IMR-90 (cell line): Measurements from ENCODE around the gene HMGXB3. TPM values are rescaled to one million over a fixed set of nuclear protein-coding genes. Genes with fewer than 3 reads are reported as not detected.

ENCODE experiments used
- ATAC-seq: fragments of 200-7000 bp; cut with Tn5 transposase; 2 replicates; pipeline ENCODE4 v1.9.1; 2020; ENCODE audit warnings: low read depth, mild to moderate bottlenecking, moderate library complexity
- BruUV-seq: library from RNA; stranded (reverse); fragments of 400-500 nt; replicated peaks from 2 replicates; lab custom pipeline; 2021; lab: Mats Ljungman, UMichigan
- CTCF ChIA-PET: fragments of 300-600 bp; formaldehyde crosslinking; extraction: SDS; loops from one replicate; lab custom pipeline; 2021; ENCODE audit warnings: antibody characterized with exemption; lab: Yijun Ruan, JAX
- POLR2A ChIA-PET: fragments of 300-600 bp; sonication (Branson Sonifier 250); formaldehyde crosslinking; loops from one replicate; lab custom pipeline; 2022; ENCODE audit warnings: antibody characterized with exemption; ENCODE audit not compliant: unreplicated experiment; lab: Charles Lee
- DNase-seq: peaks from one replicate; pipeline ENCODE4 v3.0.0; 2013
- H2AFZ ChIP-seq: replicated peaks from 2 replicates; pipeline ENCODE3; 2013; ENCODE audit warnings: low read length, mild to moderate bottlenecking; ENCODE audit not compliant: poor library complexity
- H2AK5ac ChIP-seq: 2 replicates; pipeline ENCODE4 v1.6.1; 2013; ENCODE audit warnings: low read depth, low read length, inconsistent platforms
- H2AK9ac ChIP-seq: replicated peaks from 2 replicates; pipeline ENCODE3; 2013; ENCODE audit warnings: mild to moderate bottlenecking, low read depth, low read length, moderate library complexity; ENCODE audit not compliant: poor library complexity
- H2BK120ac ChIP-seq: 2 replicates; pipeline ENCODE4 v1.6.1; 2013; ENCODE audit warnings: low read depth, low read length, inconsistent platforms
- H2BK15ac ChIP-seq: 3 replicates; pipeline ENCODE4 v1.6.1; 2013; ENCODE audit warnings: low read depth, low read length, inconsistent platforms
- H2BK20ac ChIP-seq: 2 replicates; pipeline ENCODE4 v1.6.1; 2013; ENCODE audit warnings: low read depth, mild to moderate bottlenecking, inconsistent platforms, low read length, moderate library complexity
- H2BK5ac ChIP-seq: 2 replicates; pipeline ENCODE4 v1.6.1; 2013; ENCODE audit warnings: mild to moderate bottlenecking, low read depth, low read length, inconsistent platforms; ENCODE audit not compliant: poor library complexity, severe bottlenecking
- H3K14ac ChIP-seq: replicated peaks from 2 replicates; pipeline ENCODE4 v1.6.1; 2013; ENCODE audit warnings: low read depth, low read length, inconsistent platforms
- H3K18ac ChIP-seq: 2 replicates; pipeline ENCODE4 v1.6.1; 2013; ENCODE audit warnings: low read depth, low read length, control low read depth
- H3K23ac ChIP-seq: 2 replicates; pipeline ENCODE4 v1.6.1; 2013; ENCODE audit warnings: low read depth, low read length, inconsistent platforms
- H3K27ac ChIP-seq: 2 replicates; pipeline ENCODE4 v1.5.1; 2013; ENCODE audit warnings: mild to moderate bottlenecking, control low read depth, low read length; ENCODE audit not compliant: insufficient read depth
- H3K27me3 ChIP-seq: 2 replicates; pipeline ENCODE4 v1.6.1; 2013; ENCODE audit warnings: low read length; ENCODE audit not compliant: control insufficient read depth, insufficient read depth
- H3K36me3 ChIP-seq: 2 replicates; pipeline ENCODE4 v1.6.1; 2013; ENCODE audit warnings: low read length, mixed read lengths; ENCODE audit not compliant: control insufficient read depth, insufficient read depth
- H3K4ac ChIP-seq: 2 replicates; pipeline ENCODE4 v1.6.1; 2013; ENCODE audit warnings: low read depth, low read length, inconsistent platforms
- H3K4me1 ChIP-seq: 2 replicates; pipeline ENCODE4 v1.6.1; 2013; ENCODE audit warnings: low read length, mixed read lengths; ENCODE audit not compliant: control insufficient read depth, insufficient read depth
- H3K4me2 ChIP-seq: 2 replicates; pipeline ENCODE4 v1.6.1; 2013; ENCODE audit warnings: low read depth, mild to moderate bottlenecking, control low read depth, low read length, moderate library complexity
- H3K4me3 ChIP-seq: 2 replicates; pipeline ENCODE4 v1.5.1; 2013; ENCODE audit warnings: low read depth, mild to moderate bottlenecking, control low read depth, low read length, moderate library complexity; ENCODE audit not compliant: insufficient read depth
- H3K56ac ChIP-seq: 2 replicates; pipeline ENCODE4 v1.6.1; 2013; ENCODE audit warnings: low read length, inconsistent platforms; ENCODE audit not compliant: insufficient read depth; ENCODE audit errors: extremely low read depth
- H3K79me1 ChIP-seq, 2 experiments: 2 replicates each; pipeline ENCODE4 v1.6.1; 2013; ENCODE audit warnings: low read length in 2 of 2, inconsistent platforms in 1 of 2, low read depth in 1 of 2
- H3K9ac ChIP-seq: 2 replicates; pipeline ENCODE4 v1.6.1; 2013; ENCODE audit warnings: low read depth, low read length, control low read depth
- H3K9me1 ChIP-seq: 2 replicates; pipeline ENCODE4 v1.6.1; 2013; ENCODE audit warnings: low read length, inconsistent platforms; ENCODE audit not compliant: insufficient read depth
- H3K9me3 ChIP-seq: 2 replicates; pipeline ENCODE4 v1.6.1; 2013; ENCODE audit warnings: low read length; ENCODE audit not compliant: control insufficient read depth, insufficient read depth
- H4K20me1 ChIP-seq: 2 replicates; pipeline ENCODE4 v1.6.1; 2013; ENCODE audit warnings: low read length, inconsistent platforms; ENCODE audit not compliant: insufficient read depth
- H4K5ac ChIP-seq: 2 replicates; pipeline ENCODE4 v1.6.1; 2013; ENCODE audit warnings: mild to moderate bottlenecking, low read depth, low read length, control low read depth
- H4K8ac ChIP-seq, 2 experiments: 2 replicates each; pipeline ENCODE4 v1.6.1; 2013; ENCODE audit warnings: low read depth in 2 of 2, low read length in 2 of 2, control low read depth in 1 of 2, inconsistent platforms in 1 of 2
- H4K91ac ChIP-seq: 2 replicates; pipeline ENCODE4 v1.6.1; 2013; ENCODE audit warnings: low read depth, low read length, inconsistent platforms; ENCODE audit not compliant: insufficient read depth
- MAFK ChIP-seq: IDR thresholded peaks from 2 replicates; pipeline ENCODE4 v1.6.1; 2012; ENCODE audit warnings: low read depth, low read length, improper control_type of control experiment
- RAD21 ChIP-seq: IDR thresholded peaks from 2 replicates; pipeline ENCODE4 v1.6.1; 2012; ENCODE audit warnings: low read length, improper control_type of control experiment
- RFX5 ChIP-seq: IDR thresholded peaks from 2 replicates; pipeline ENCODE4 v1.8.0; 2012; ENCODE audit warnings: low read depth, mild to moderate bottlenecking, low read length, moderate library complexity
- SMC3 ChIP-seq: fragments of 150-350 bp; IDR thresholded peaks from 2 replicates; pipeline ENCODE4 v1.6.1; 2016; ENCODE audit warnings: low read depth, mild to moderate bottlenecking, antibody characterized with exemption, low read length, moderate library complexity
- WGBS, 2 experiments: methylation state at CpG; one replicate each; pipeline versions ENCODE4 v1.1.5 to v1.1.7; 2013; ENCODE audit warnings: missing lambda C conversion rate in 2 of 2; ENCODE audit not compliant: insufficient read length in 1 of 2; ENCODE audit errors: extremely low coverage in 2 of 2; 5-methylcytosine and 5-hydroxymethylcytosine counted together
- dilution Hi-C: fragments of 300-500 bp; cut with HindIII; formaldehyde crosslinking; loops from one replicate; pipeline ENCODE4 v1.14.3; 2018; ENCODE audit warnings: low sequenced_read_pairs; ENCODE audit not compliant: unreplicated experiment
- in situ Hi-C: fragments of 300-500 bp; cut with MboI; formaldehyde crosslinking; loops from 3 replicates; pipeline ENCODE4 v1.14.3; 2019; ENCODE audit warnings: low sequenced_read_pairs, inconsistent platforms, mixed read lengths
- intact Hi-C: fragments of 100-400 bp; cut with micrococcal nuclease; formaldehyde crosslinking; loops from 2 replicates; pipeline ENCODE4 v1.10.0; 2022
- polyA plus RNA-seq, 3 experiments: library from polyadenylated mRNA; depleted of rRNA; stranded (reverse); fragments of >200 nt; gene quantifications; 2 replicates each; pipeline ENCODE4 v1.2.3, GENCODE V29; 2012; ENCODE audit warnings: low replicate concordance in 1 of 3
- total RNA-seq: library from RNA; depleted of rRNA; stranded (reverse); fragments of >200 nt; gene quantifications from 2 replicates; pipeline ENCODE4 v1.2.3, GENCODE V29; 2012

HMGXB3 gene
- total and polyA plus RNA-seq, 2 of the 4 experiments (the other 2 are of a cell fraction), result 27.6 to 30.6 TPM

DNA sequence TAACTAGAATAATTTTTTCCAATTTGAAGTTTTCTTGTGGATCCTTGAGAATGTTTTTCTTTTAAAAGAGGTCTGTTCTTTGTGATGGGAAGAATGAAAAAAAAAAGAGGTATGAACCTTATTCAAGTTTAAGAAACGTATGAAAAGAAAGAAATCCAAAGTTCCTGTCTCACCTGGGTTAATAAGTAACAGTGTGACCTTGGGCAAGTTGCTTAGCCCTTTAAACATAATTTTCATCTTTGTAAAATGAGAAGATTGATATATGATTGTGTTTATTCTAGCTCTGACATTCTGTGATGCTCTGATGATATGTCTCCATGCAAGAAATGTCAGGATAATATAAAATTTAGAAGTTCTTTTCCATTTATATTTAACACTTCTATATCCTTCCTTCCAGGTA is 20.6 kb upstream of the HMGXB3 start:
- H3K36me3 ChIP-seq, result peaks cover 6% of the 10 kb centered on the region
- intact Hi-C loops, result loop anchor here (10.0 kb wide), 1 partner anchor 315 kb away; no protein-coding TSS in a partner anchor
- no peak overlapping the region for H3K14ac ChIP-seq
- dilution Hi-C loops, result no loop called here
- no peaks in the 10 kb centered on the region for H3K27me3 ChIP-seq
- H2AK5ac ChIP-seq, result no peak overlapping the region
- H3K18ac ChIP-seq, result no peak overlapping the region
- no peak for TF ChIP-seq MAFK
- no peak for TF ChIP-seq RFX5
- TF ChIP-seq SMC3, result no peak
- TF ChIP-seq RAD21, result no peak
- H3K79me1 ChIP-seq, result no peaks in the 10 kb centered on the region; a peak in 1 of 4 replicates
- no peak overlapping the region for H2BK15ac ChIP-seq
- H3K9me3 ChIP-seq, result no peaks in the 10 kb centered on the region
- H3K56ac ChIP-seq, result no peak overlapping the region
- ChIA-PET CTCF (no interaction called here), POLR2A (no interaction called here)
- in situ Hi-C loops, result no loop called here
- no peak overlapping the region for H3K4me3 ChIP-seq
- no peak for DNase-seq
- 0 out of 2 replicates have a peak, but pooled peaks cover 3% of the 10 kb centered on the region for H3K9me1 ChIP-seq
- no peak overlapping the region for H3K4me2 ChIP-seq
- ATAC-seq, result no peak
- BruUV-seq, result no TSS peak
- no peak overlapping the region for H2BK5ac ChIP-seq
- WGBS, 2 experiments, result no CpG with 5 or more reads among the region's 1 CpG
- H3K9ac ChIP-seq, result no peak overlapping the region
- H4K5ac ChIP-seq, result no peak overlapping the region
- no peaks in the 10 kb centered on the region for H3K4me1 ChIP-seq
- H4K91ac ChIP-seq, result no peak overlapping the region
- no peak overlapping the region for H2BK20ac ChIP-seq
- no peak overlapping the region for H2BK120ac ChIP-seq
- H3K27ac ChIP-seq, result no peak overlapping the region
- no peak overlapping the region for H3K4ac ChIP-seq
- no peak overlapping the region for H2AK9ac ChIP-seq
- no peak overlapping the region for H3K23ac ChIP-seq
- no peaks in the 10 kb centered on the region; the same call in 1 of the 2 replicates for H4K20me1 ChIP-seq
- no peak overlapping the region for H4K8ac ChIP-seq
- no peak overlapping the region for H2AFZ ChIP-seq
